HepG2 (cell line): ENCODE measurements around the gene KRT32. TPM values are rescaled to one million over a fixed set of nuclear protein-coding genes. Genes with fewer than 3 reads are reported as not detected.

Experiments used
- AFF4 ChIP-seq: sonication (generic); formaldehyde crosslinking; IDR thresholded peaks from 2 replicates; pipeline ENCODE4 v1.4.0; 2020; ENCODE audit warnings: missing genetic modification reagents
- ATM ChIP-seq: fragments of 450-650 bp; IDR thresholded peaks from 2 replicates; pipeline ENCODE4 v1.7.1; 2017; ENCODE audit warnings: mild to moderate bottlenecking, borderline replicate concordance
- CEBPB ChIP-seq: IDR thresholded peaks from 2 replicates; pipeline ENCODE4 v1.6.1; 2011; ENCODE audit warnings: low read depth, low read length, improper control_type of control experiment, borderline replicate concordance
- CHCHD3 ChIP-seq: sonication (generic); formaldehyde crosslinking; IDR thresholded peaks from 2 replicates; pipeline ENCODE4 v1.8.0; 2022; ENCODE audit warnings: mild to moderate bottlenecking, missing genetic modification reagents, moderate library complexity
- FIP1L1 ChIP-seq: fragments of 200-400 bp; formaldehyde crosslinking; IDR thresholded peaks from 2 replicates; pipeline ENCODE4 v1.6.1; 2018; ENCODE audit warnings: low read depth, mild to moderate bottlenecking, low read length, moderate library complexity, borderline replicate concordance; ENCODE audit not compliant: insufficient read depth
- HHEX ChIP-seq: IDR thresholded peaks from 2 replicates; pipeline ENCODE4 v1.6.1; 2016; ENCODE audit warnings: control low read depth
- HNF1B ChIP-seq: sonication (generic); formaldehyde crosslinking; IDR thresholded peaks from 2 replicates; pipeline ENCODE4 v1.5.1; 2020; ENCODE audit warnings: mild to moderate bottlenecking, moderate library complexity, missing genetic modification reagents
- MATR3 ChIP-seq: sonication (generic); formaldehyde crosslinking; IDR thresholded peaks from 2 replicates; pipeline ENCODE4 v1.4.0; 2020; ENCODE audit warnings: missing genetic modification reagents
- MAZ ChIP-seq, 2 experiments: sonication (generic) in 1 of 2; formaldehyde crosslinking in 1 of 2; IDR thresholded peaks; 2 replicates each; pipeline versions ENCODE4 v1.5.0 to v1.6.1; 2012 to 2020; ENCODE audit warnings: low read depth in 2 of 2, mild to moderate bottlenecking in 2 of 2, borderline replicate concordance in 1 of 2, improper control_type of control experiment in 1 of 2, low read length in 1 of 2, missing genetic modification reagents in 1 of 2, moderate library complexity in 1 of 2
- NR2C2 ChIP-seq: sonication (generic); formaldehyde crosslinking; IDR thresholded peaks from 2 replicates; pipeline ENCODE4 v1.4.0; 2020; ENCODE audit warnings: missing genetic modification reagents, mild to moderate bottlenecking, moderate library complexity, borderline replicate concordance
- SRSF9 ChIP-seq: fragments of 200-400 bp; formaldehyde crosslinking; IDR thresholded peaks from 2 replicates; pipeline ENCODE4 v1.6.1; 2018; ENCODE audit warnings: borderline replicate concordance, mild to moderate bottlenecking, low read depth, low read length; ENCODE audit not compliant: insufficient read depth, poor library complexity, severe bottlenecking
- TBP ChIP-seq: sonication (generic); formaldehyde crosslinking; IDR thresholded peaks from 2 replicates; pipeline ENCODE4 v1.5.0; 2020; ENCODE audit warnings: missing genetic modification reagents
- USF2 ChIP-seq, 2 experiments: sonication (generic) in 1 of 2; formaldehyde crosslinking in 1 of 2; IDR thresholded peaks; 2 replicates each; pipeline versions ENCODE4 v1.5.1 to v1.6.1; 2011 to 2020; ENCODE audit warnings: borderline replicate concordance in 1 of 2, low read depth in 1 of 2, low read length in 1 of 2, mild to moderate bottlenecking in 1 of 2, missing genetic modification reagents in 1 of 2, moderate library complexity in 1 of 2
- ZBTB4 ChIP-seq: sonication (generic); formaldehyde crosslinking; IDR thresholded peaks from 2 replicates; pipeline ENCODE4 v1.4.0; 2020; ENCODE audit warnings: missing genetic modification reagents, mild to moderate bottlenecking, borderline replicate concordance
- ZFP90 ChIP-seq: sonication (generic); formaldehyde crosslinking; IDR thresholded peaks from 2 replicates; pipeline ENCODE4 v1.8.0; 2022; ENCODE audit warnings: missing genetic modification reagents, mild to moderate bottlenecking, inconsistent platforms, borderline replicate concordance
- ZNF549 ChIP-seq: sonication (generic); formaldehyde crosslinking; IDR thresholded peaks from 2 replicates; pipeline ENCODE4 v1.5.0; 2020; ENCODE audit warnings: missing genetic modification reagents
- ZNF563 ChIP-seq: sonication (generic); formaldehyde crosslinking; IDR thresholded peaks from 2 replicates; pipeline ENCODE4 v1.8.0; 2022; ENCODE audit warnings: mild to moderate bottlenecking, moderate library complexity, missing genetic modification reagents
- polyA plus RNA-seq, 8 experiments: library from polyadenylated mRNA; depleted of rRNA in 3 of 8; stranded (reverse) in 7 of 8; unstranded in 1 of 8; fragments of >200 nt; fragmentation: Illumina TruSeq in 4 of 8; extraction: Trizol in 4 of 8; gene quantifications; 2 replicates each; pipeline versions ENCODE4 v1.2.1 to v1.2.3, GENCODE V29; 2011 to 2016; ENCODE audit warnings: low read depth in 4 of 8, missing spikeins in 1 of 8, mixed read lengths in 1 of 8; ENCODE audit not compliant: insufficient read depth in 1 of 8
- total RNA-seq, 5 experiments: library from RNA; depleted of rRNA; stranded (reverse); fragments of >200 nt; fragmentation: Illumina TruSeq; extraction: Trizol; gene quantifications; 2 replicates each; pipeline ENCODE4 v1.2.3, GENCODE V29; 2016; ENCODE audit warnings: low read depth in 1 of 5

The KRT32 gene
- total and polyA plus RNA-seq, 2 of the 13 experiments (the other 11 are each of a cell fraction or from before 2014, with no cell fraction given): not detected

- TF ChIP-seq TBP (CRISPR knock-in tag) (no peak), USF2 (IDR thresholded peaks at IDR 0.05; ENCODE audit: low read depth, low read length) (no peak), USF2 (CRISPR knock-in tag; IDR thresholded peaks at IDR 0.05; ENCODE audit: borderline replicate concordance) (no peak), ATM (no peak), ZNF563 (CRISPR knock-in tag) (peak; percentile 52; the same call in 1 of the 2 replicates), CHCHD3 (CRISPR knock-in tag) (no peak), MATR3 (CRISPR knock-in tag) (no peak), CEBPB (no peak), ZBTB4 (no peak), HNF1B (peak; percentile 76), ZNF549 (no peak), FIP1L1 (no peak), MAZ (IDR thresholded peaks at IDR 0.05; ENCODE audit: borderline replicate concordance, low read depth, low read length) (no peak), MAZ (CRISPR knock-in tag; IDR thresholded peaks at IDR 0.05; ENCODE audit: low read depth) (no peak), HHEX (no peak), NR2C2 (CRISPR knock-in tag) (peak; percentile 22; the same call in 1 of the 2 replicates), ZFP90 (CRISPR knock-in tag) (no peak), SRSF9 (no peak), AFF4 (no peak)
Observed at GRCh38 chr17:41415833-41416335, 51.3 kb downstream of the KRT32 start (continued).
